Ishikawa (cell line): ENCODE data around the gene SLAIN2.

ENCODE experiments used
- CEBPB ChIP-seq: IDR thresholded peaks from 2 replicates; pipeline ENCODE4 v1.6.1; 2012
- CREB1 ChIP-seq: IDR thresholded peaks from 2 replicates; pipeline ENCODE4 v1.6.1; 2012; ENCODE audit warnings: low read depth
- EGR1 ChIP-seq: IDR thresholded peaks from 2 replicates; pipeline ENCODE4 v1.6.1; 2012
- EP300 ChIP-seq: IDR thresholded peaks from 2 replicates; pipeline ENCODE4 v1.6.1; 2012; ENCODE audit warnings: borderline replicate concordance
- FOXM1 ChIP-seq: IDR thresholded peaks from 2 replicates; pipeline ENCODE4 v1.6.1; 2012; ENCODE audit warnings: low read depth, borderline replicate concordance
- MAX ChIP-seq: IDR thresholded peaks from 2 replicates; pipeline ENCODE4 v1.6.1; 2012
- NFIC ChIP-seq: IDR thresholded peaks from 2 replicates; pipeline ENCODE4 v1.6.1; 2012
- RAD21 ChIP-seq: IDR thresholded peaks from 2 replicates; pipeline ENCODE4 v1.6.1; 2012; ENCODE audit warnings: low read depth
- TAF1 ChIP-seq: IDR thresholded peaks from 2 replicates; pipeline ENCODE4 v1.6.1; 2012; ENCODE audit warnings: low read depth, mild to moderate bottlenecking
- TCF12 ChIP-seq: IDR thresholded peaks from 2 replicates; pipeline ENCODE4 v1.6.1; 2012; ENCODE audit warnings: low read depth
- TEAD4 ChIP-seq: IDR thresholded peaks from 2 replicates; pipeline ENCODE4 v1.6.1; 2012
- YY1 ChIP-seq: IDR thresholded peaks from 2 replicates; pipeline ENCODE4 v1.6.1; 2012; ENCODE audit warnings: low read depth
- ZBTB7A ChIP-seq: IDR thresholded peaks from 2 replicates; pipeline ENCODE4 v1.6.1; 2012; ENCODE audit warnings: low read depth
- TF ChIP-seq, protein P1 (sequence below): IDR thresholded peaks from 2 replicates; pipeline ENCODE4 v1.6.1; 2012
- TF ChIP-seq, protein P2 (sequence below): IDR thresholded peaks from 2 replicates; pipeline ENCODE4 v1.6.1; 2012; ENCODE audit warnings: low read depth, mild to moderate bottlenecking

SLAIN2 gene

DNA sequence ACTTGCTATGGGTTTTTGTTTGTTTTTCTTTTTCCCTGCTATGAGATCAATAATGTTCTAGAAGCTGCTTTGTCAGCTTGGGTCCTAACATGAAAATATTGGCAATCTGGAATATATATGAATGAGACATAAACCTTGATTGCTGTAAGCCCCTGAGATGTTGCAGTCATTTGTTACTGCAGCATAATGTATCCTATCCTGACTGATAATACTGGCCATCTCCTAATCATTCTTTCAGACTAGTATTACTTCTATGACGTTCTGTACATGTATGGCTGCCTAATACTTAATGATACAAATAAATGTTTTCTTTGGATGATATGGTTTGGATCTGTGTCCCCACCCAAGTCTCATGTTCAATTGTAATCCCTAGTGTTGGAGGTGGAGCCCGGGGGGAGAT is 19.3 kb upstream of the SLAIN2 start:
- TF ChIP-seq FOXM1 = no peak
- TF ChIP-seq, protein P1, sequence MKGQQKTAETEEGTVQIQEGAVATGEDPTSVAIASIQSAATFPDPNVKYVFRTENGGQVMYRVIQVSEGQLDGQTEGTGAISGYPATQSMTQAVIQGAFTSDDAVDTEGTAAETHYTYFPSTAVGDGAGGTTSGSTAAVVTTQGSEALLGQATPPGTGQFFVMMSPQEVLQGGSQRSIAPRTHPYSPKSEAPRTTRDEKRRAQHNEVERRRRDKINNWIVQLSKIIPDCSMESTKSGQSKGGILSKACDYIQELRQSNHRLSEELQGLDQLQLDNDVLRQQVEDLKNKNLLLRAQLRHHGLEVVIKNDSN = no peak
- no peak for TF ChIP-seq NFIC
- no peak for TF ChIP-seq EP300

DNA sequence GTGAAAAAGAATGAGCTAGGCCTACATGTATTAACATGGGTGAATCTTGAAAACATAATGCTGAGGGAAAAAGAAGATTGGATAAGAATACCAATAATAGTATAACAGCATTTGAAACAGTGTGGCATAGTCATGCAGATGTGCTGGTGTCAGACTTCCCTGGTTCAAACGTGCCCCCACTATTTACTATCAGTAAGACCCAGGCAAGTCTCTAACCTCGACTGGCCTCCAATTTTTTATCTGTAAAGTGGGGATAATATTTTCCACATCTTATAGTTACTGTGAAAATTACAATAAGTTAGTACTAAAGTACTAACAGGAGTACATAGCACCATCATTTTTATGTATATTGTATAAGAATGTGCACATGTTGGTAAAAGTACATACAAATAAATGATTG is 17.0 kb upstream of the SLAIN2 start:
- TF ChIP-seq, protein P1 = no peak
- TF ChIP-seq RAD21 (no peak), EGR1 (no peak), ZBTB7A (no peak), CEBPB (no peak), FOXM1 (no peak), NFIC (no peak), MAX (no peak), TAF1 (no peak), CREB1 (no peak)
- TF ChIP-seq, protein P2, sequence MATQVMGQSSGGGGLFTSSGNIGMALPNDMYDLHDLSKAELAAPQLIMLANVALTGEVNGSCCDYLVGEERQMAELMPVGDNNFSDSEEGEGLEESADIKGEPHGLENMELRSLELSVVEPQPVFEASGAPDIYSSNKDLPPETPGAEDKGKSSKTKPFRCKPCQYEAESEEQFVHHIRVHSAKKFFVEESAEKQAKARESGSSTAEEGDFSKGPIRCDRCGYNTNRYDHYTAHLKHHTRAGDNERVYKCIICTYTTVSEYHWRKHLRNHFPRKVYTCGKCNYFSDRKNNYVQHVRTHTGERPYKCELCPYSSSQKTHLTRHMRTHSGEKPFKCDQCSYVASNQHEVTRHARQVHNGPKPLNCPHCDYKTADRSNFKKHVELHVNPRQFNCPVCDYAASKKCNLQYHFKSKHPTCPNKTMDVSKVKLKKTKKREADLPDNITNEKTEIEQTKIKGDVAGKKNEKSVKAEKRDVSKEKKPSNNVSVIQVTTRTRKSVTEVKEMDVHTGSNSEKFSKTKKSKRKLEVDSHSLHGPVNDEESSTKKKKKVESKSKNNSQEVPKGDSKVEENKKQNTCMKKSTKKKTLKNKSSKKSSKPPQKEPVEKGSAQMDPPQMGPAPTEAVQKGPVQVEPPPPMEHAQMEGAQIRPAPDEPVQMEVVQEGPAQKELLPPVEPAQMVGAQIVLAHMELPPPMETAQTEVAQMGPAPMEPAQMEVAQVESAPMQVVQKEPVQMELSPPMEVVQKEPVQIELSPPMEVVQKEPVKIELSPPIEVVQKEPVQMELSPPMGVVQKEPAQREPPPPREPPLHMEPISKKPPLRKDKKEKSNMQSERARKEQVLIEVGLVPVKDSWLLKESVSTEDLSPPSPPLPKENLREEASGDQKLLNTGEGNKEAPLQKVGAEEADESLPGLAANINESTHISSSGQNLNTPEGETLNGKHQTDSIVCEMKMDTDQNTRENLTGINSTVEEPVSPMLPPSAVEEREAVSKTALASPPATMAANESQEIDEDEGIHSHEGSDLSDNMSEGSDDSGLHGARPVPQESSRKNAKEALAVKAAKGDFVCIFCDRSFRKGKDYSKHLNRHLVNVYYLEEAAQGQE = no peak

GRCh38 chr4:48329193-48329592 is 12.1 kb upstream of the SLAIN2 start:
- no peak for TF ChIP-seq TEAD4
- no peak for TF ChIP-seq YY1
- no peak for TF ChIP-seq FOXM1
- no peak for TF ChIP-seq NFIC
- TF ChIP-seq, protein P2 = no peak
- no peak for TF ChIP-seq CREB1
- TF ChIP-seq TAF1 = no peak
- TF ChIP-seq, protein P1 = no peak
- no peak for TF ChIP-seq RAD21
- no peak for TF ChIP-seq EGR1
- TF ChIP-seq ZBTB7A = no peak
- TF ChIP-seq CEBPB = no peak
- no peak for TF ChIP-seq TCF12
- no peak for TF ChIP-seq EP300
- TF ChIP-seq MAX = no peak

- TF ChIP-seq EGR1 (no peak), YY1 (no peak), RAD21 (no peak), MAX (no peak), FOXM1 (no peak), TAF1 (no peak), TCF12 (no peak)
Observed at GRCh38 chr4:48329976-48330375, 11.4 kb upstream of the SLAIN2 start.

DNA sequence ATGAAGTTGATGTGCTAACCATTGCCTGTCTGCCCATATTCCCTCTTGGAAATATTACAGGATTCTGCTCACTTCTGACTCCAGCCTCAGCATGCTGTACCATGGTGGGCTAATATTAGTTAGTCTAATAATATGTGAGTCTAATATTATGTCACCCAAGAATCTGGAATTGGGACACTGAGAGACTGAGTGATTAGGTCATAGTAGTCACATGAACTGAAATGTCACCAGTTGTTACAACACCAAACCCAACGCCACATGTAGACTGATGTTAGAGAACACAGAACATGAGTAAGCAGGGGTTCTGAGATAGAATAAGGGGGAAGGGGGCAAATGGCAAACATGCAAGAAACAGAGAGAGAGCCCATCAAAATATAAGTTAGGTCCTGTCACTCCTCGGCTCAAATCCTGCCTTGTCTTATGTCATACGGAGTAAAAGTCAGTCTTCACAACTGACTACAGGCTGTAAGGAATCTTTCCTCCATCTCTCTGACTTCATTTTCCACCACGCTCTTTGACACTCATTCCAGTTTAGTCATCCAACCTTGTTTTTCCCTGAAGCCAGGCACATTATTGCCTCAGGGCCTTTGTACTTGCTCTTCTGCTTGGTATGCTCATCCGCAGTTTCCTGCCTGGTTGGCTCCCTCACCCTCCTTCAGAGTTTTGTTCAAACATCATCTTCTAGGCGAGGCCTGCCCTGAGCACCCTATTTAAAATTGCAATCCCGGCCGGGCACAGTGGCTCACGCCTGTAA is 9.6 kb upstream of the SLAIN2 start:
- TF ChIP-seq MAX (no peak), TCF12 (no peak), ZBTB7A (no peak), CREB1 (no peak), EGR1 (no peak), RAD21 (no peak), NFIC (no peak), FOXM1 (no peak), TAF1 (no peak), EP300 (no peak), CEBPB (no peak), TEAD4 (no peak), YY1 (no peak)
- TF ChIP-seq, protein P1 = no peak
- TF ChIP-seq, protein P2 = no peak
